ENCODE results near the gene CPAMD8. TPM values are rescaled to one million over a fixed set of nuclear protein-coding genes. Genes with fewer than 3 reads are reported as not detected.

Gene CPAMD8
- total and polyA plus RNA-seq, 9 of the 15 experiments (the other 6 are each of a cell fraction or from before 2014, with no cell fraction given), result 0.20 to 2.1 (median 1.3) TPM

GRCh38 chr19:16890461-16891184 is 136.0 kb downstream of the CPAMD8 start (continued):
- peak; percentile 29; the same call in 1 of the 2 replicates for TF ChIP-seq TFAP4 (CRISPR knock-in tag; IDR thresholded peaks at IDR 0.05; ENCODE audit: borderline replicate concordance)
- peak; percentile 75 for TF ChIP-seq ATF7 (IDR thresholded peaks at IDR 0.05)
- TF ChIP-seq TAL1 (IDR thresholded peaks at IDR 0.05), result peak; percentile 66
- no peak for TF ChIP-seq LARP7 (IDR thresholded peaks at IDR 0.05)
- TF ChIP-seq ZNF644 (tag; IDR thresholded peaks at IDR 0.05; ENCODE audit: low read depth), result peak; percentile 90
- peak; percentile 81 for TF ChIP-seq CBFA2T3 (IDR thresholded peaks at IDR 0.05)
- TF ChIP-seq CCAR2 (IDR thresholded peaks at IDR 0.05; ENCODE audit: low read depth, low read length), result no peak
- peak; percentile 92 for TF ChIP-seq POLR2H (tag; IDR thresholded peaks at IDR 0.05; ENCODE audit: low read depth)
- no peak; the same call in none of the 2 replicates for TF ChIP-seq ZBTB9 (CRISPR knock-in tag; IDR thresholded peaks at IDR 0.05)
- TF ChIP-seq ZNF311 (CRISPR knock-in tag; IDR thresholded peaks at IDR 0.05), result 0 out of 2 replicates have a peak, but pooled peaks have one; percentile 13
- peak; percentile 25; the same call in 1 of the 2 replicates for TF ChIP-seq NFIC (IDR thresholded peaks at IDR 0.05)
- peak; percentile 18 for TF ChIP-seq HMGN3 (IDR thresholded peaks at IDR 0.05; ENCODE audit: borderline replicate concordance, extremely low read depth, insufficient read length, low read depth, low read length)
- TF ChIP-seq, protein P1, sequence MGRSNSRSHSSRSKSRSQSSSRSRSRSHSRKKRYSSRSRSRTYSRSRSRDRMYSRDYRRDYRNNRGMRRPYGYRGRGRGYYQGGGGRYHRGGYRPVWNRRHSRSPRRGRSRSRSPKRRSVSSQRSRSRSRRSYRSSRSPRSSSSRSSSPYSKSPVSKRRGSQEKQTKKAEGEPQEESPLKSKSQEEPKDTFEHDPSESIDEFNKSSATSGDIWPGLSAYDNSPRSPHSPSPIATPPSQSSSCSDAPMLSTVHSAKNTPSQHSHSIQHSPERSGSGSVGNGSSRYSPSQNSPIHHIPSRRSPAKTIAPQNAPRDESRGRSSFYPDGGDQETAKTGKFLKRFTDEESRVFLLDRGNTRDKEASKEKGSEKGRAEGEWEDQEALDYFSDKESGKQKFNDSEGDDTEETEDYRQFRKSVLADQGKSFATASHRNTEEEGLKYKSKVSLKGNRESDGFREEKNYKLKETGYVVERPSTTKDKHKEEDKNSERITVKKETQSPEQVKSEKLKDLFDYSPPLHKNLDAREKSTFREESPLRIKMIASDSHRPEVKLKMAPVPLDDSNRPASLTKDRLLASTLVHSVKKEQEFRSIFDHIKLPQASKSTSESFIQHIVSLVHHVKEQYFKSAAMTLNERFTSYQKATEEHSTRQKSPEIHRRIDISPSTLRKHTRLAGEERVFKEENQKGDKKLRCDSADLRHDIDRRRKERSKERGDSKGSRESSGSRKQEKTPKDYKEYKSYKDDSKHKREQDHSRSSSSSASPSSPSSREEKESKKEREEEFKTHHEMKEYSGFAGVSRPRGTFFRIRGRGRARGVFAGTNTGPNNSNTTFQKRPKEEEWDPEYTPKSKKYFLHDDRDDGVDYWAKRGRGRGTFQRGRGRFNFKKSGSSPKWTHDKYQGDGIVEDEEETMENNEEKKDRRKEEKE (IDR thresholded peaks at IDR 0.05; ENCODE audit: borderline replicate concordance in 1 of 2, control insufficient read depth in 1 of 2, low read depth in 2 of 2, low read length in 1 of 2), result 0 out of 4 replicates have a peak, but pooled peaks of 1 of the 2 experiments have one; percentile 32
- no peak for TF ChIP-seq DDX20 (tag; IDR thresholded peaks at IDR 0.05; ENCODE audit: low read depth)
- 0 out of 2 replicates have a peak, but pooled peaks have one; percentile 21 for TF ChIP-seq CC2D1A (IDR thresholded peaks at IDR 0.05)
- TF ChIP-seq KAT8 (IDR thresholded peaks at IDR 0.05; ENCODE audit: low read depth), result no peak
- peak in 1 of 2 experiments; percentile 13; a peak in 1 of 4 replicates for TF ChIP-seq MLLT1 (IDR thresholded peaks at IDR 0.05)
- peak; percentile 69 for TF ChIP-seq EP400 (IDR thresholded peaks at IDR 0.05)
- TF ChIP-seq FOSL1 (tag; conservative IDR thresholded peaks at IDR 0.05), result 0 out of 2 replicates have a peak, but pooled peaks have one; percentile 26
- TF ChIP-seq ZKSCAN8 (CRISPR knock-in tag; IDR thresholded peaks at IDR 0.05), result peak; percentile 88; the same call in 1 of the 2 replicates
